CD4-positive, alpha-beta T cell treated with Interferon alpha-2 for 1 hour (primary cell): Measurements from ENCODE around the gene GPR32.
"Not testable (repeated sequence)": the region's sequence is repeated elsewhere in the genome, so short reads cannot be mapped to it uniquely, and the experiment has no call there.

Source experiments
- DNase-seq, 2 donors: peaks; one replicate each; pipeline ENCODE4 v3.0.0-alpha.2; 2020 to 2022

GPR32 gene

GRCh38 chr19:50804420-50805272 lies 34.4 kb downstream of the GPR32 start:
- peak; percentile 99 for DNase-seq

GRCh38 chr19:50808856-50809255 lies 38.6 kb downstream of the GPR32 start:
- DNase-seq, result no peak

- not testable (repeated sequence) for DNase-seq
Observed at GRCh38 chr19:50811622-50812238, 41.5 kb downstream of the GPR32 start.

- DNase-seq, result no peak
Observed at GRCh38 chr19:50812474-50812873, 42.2 kb downstream of the GPR32 start.

- no peak for DNase-seq
Observed at GRCh38 chr19:50814883-50815282, 44.6 kb downstream of the GPR32 start.

- DNase-seq, result no peak
Observed at GRCh38 chr19:50815439-50815838, 45.2 kb downstream of the GPR32 start.

GRCh38 chr19:50817941-50818858 lies 47.9 kb downstream of the GPR32 start:
- peak; percentile 32 to 50 for DNase-seq

- DNase-seq, result no peak
Observed at GRCh38 chr19:50818859-50819472, 48.7 kb downstream of the GPR32 start.

GRCh38 chr19:50819636-50820035 lies 49.4 kb downstream of the GPR32 start:
- DNase-seq, result no peak

GRCh38 chr19:50820086-50820485 lies 49.8 kb downstream of the GPR32 start:
- DNase-seq, result no peak

- DNase-seq, result no peak
Observed at GRCh38 chr19:50820549-50821247, 50.4 kb downstream of the GPR32 start.

GRCh38 chr19:50821248-50821612 lies 51.0 kb downstream of the GPR32 start:
- DNase-seq, result no peak
